Nephron (organoid): ENCODE measurements around the gene CTSG.

Experiments
- H3K27ac Mint-ChIP-seq, 3 experiments: 2 replicates each; pipeline ENCODE4 v1.8.0; 2020; ENCODE audit warnings: mixed read lengths in 3 of 3, mild to moderate bottlenecking in 2 of 3, moderate library complexity in 1 of 3
- H3K27me3 Mint-ChIP-seq: 2 replicates; pipeline ENCODE4 v1.8.0; 2021; ENCODE audit warnings: low read depth, mild to moderate bottlenecking, moderate library complexity, mixed read lengths
- H3K36me3 Mint-ChIP-seq: 2 replicates; pipeline ENCODE4 v1.8.0; 2020; ENCODE audit warnings: low read depth, mixed read lengths
- H3K4me1 Mint-ChIP-seq: 2 replicates; pipeline ENCODE4 v1.8.0; 2020; ENCODE audit warnings: mixed read lengths
- H3K4me3 Mint-ChIP-seq, 3 experiments: 2 replicates each; pipeline ENCODE4 v1.8.0; 2020; ENCODE audit warnings: mild to moderate bottlenecking in 3 of 3, mixed read lengths in 3 of 3, moderate library complexity in 2 of 3
- H3K9me3 Mint-ChIP-seq: 2 replicates; pipeline ENCODE4 v1.8.0; 2020; ENCODE audit warnings: mixed read lengths
- TF ChIP-seq, protein P1 (sequence below), 3 experiments: fragments of 200-600 bp; sonication (generic); IDR thresholded peaks; one replicate each; pipeline ENCODE4 v1.5.0; 2021; ENCODE audit warnings: antibody characterized with exemption in 3 of 3; ENCODE audit not compliant: unreplicated experiment in 3 of 3

Gene CTSG

DNA sequence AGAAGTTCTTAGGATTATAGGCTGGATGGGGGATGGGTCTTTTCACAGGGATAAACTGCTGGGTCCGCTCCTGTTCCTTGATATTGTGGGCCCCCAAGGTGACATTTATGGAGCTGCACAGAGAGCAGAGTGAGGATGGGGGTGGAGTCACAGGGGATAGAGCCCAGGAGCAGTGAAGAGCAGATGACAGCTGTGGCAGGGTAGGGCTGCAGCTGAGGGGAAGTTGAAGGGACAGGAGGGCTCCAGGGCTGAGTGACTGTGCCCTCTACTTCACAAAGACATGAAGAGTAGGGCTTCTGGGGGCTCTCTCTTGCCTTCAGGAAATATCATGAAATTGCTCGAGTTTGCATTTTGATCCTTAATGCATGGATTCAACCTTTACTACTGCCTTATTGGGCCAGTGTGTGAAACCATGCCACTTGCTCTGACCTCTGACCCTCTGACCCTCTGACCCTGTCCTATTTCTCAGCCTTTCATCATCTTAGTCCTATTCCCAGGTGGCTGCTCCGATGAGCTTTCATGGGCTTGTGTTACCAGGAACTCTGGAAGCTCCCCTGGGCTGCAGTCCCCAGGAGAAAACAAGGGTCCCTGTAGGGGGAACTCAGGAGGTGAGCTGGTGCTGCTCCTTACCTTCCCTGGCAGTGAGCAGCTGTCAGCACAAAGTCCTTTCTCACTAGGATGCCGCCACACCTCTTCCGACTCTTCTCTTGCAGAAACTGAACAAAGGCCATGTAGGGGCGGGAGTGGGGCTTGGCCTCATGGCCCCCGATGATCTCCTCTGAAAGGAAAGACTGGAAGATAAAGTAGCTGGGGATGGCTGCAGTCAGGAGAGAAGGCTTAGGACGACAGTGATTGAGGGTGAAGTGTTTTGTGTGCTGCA lies 31.8 kb upstream of the CTSG start:
- peaks cover 7% of the 10 kb centered on the region for H3K27me3 Mint-ChIP-seq
- no peaks in the 10 kb centered on the region for H3K4me1 Mint-ChIP-seq
- no peak overlapping the region for H3K4me3 Mint-ChIP-seq
- H3K27ac Mint-ChIP-seq = no peak overlapping the region
- no peaks in the 10 kb centered on the region for H3K9me3 Mint-ChIP-seq
- TF ChIP-seq, protein P1, sequence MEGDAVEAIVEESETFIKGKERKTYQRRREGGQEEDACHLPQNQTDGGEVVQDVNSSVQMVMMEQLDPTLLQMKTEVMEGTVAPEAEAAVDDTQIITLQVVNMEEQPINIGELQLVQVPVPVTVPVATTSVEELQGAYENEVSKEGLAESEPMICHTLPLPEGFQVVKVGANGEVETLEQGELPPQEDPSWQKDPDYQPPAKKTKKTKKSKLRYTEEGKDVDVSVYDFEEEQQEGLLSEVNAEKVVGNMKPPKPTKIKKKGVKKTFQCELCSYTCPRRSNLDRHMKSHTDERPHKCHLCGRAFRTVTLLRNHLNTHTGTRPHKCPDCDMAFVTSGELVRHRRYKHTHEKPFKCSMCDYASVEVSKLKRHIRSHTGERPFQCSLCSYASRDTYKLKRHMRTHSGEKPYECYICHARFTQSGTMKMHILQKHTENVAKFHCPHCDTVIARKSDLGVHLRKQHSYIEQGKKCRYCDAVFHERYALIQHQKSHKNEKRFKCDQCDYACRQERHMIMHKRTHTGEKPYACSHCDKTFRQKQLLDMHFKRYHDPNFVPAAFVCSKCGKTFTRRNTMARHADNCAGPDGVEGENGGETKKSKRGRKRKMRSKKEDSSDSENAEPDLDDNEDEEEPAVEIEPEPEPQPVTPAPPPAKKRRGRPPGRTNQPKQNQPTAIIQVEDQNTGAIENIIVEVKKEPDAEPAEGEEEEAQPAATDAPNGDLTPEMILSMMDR (IDR thresholded peaks at IDR 0.05; ENCODE audit: unreplicated experiment in 3 of 3) = no peak
- no peaks in the 10 kb centered on the region for H3K36me3 Mint-ChIP-seq

DNA sequence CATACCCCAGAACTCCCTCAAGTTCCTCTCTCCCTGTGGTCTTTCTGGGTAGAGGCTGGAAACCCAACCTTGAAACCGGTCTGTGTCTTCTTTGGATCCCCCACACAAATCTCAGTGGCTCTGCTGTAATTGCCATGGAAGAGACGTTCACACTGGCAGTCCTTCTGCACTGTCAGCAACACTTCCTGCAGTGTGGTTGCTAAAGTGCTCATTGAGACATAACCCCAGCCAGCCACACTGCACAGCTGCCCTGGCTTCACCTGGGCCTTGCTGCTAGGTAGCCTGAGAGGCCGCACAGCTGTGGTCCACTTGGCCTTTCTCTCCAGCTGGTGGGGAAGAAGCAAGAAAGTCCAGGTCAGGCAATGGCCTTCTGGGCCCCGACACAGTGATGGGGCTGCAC lies 31.0 kb upstream of the CTSG start:
- Mint-ChIP-seq H3K36me3 (no peaks in the 10 kb centered on the region), H3K27me3 (no peaks in the 10 kb centered on the region), H3K4me3 (no peak overlapping the region), H3K4me1 (no peaks in the 10 kb centered on the region), H3K27ac (no peak overlapping the region), H3K9me3 (no peaks in the 10 kb centered on the region)
- TF ChIP-seq, protein P1 (IDR thresholded peaks at IDR 0.05; ENCODE audit: unreplicated experiment in 3 of 3) = no peak

DNA sequence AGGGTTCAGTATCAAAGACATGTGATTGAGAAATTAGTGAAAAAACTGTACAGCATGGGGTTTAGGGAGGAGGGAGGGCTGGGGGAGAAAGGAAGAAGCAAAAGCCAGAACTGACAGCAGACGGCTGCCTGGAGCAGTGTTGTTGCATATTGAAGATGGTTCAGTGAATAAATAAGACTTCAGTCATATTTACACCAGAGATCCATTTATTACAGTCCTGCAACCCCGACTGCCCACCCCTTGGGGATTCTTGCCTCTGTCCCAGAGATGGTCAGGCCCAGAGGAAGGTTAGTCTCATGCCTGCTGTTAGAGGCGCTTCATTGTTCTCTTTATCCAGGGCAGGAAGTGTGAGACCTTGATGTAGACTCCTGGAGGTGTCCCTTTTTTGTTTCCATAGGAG lies 30.2 kb upstream of the CTSG start:
- H3K4me3 Mint-ChIP-seq = no peak overlapping the region
- no peaks in the 10 kb centered on the region for H3K36me3 Mint-ChIP-seq
- TF ChIP-seq, protein P1 (IDR thresholded peaks at IDR 0.05; ENCODE audit: unreplicated experiment in 3 of 3) = no peak
- H3K27ac Mint-ChIP-seq = no peak overlapping the region
- H3K9me3 Mint-ChIP-seq = no peaks in the 10 kb centered on the region
- H3K4me1 Mint-ChIP-seq = no peaks in the 10 kb centered on the region
- H3K27me3 Mint-ChIP-seq = no peaks in the 10 kb centered on the region

DNA sequence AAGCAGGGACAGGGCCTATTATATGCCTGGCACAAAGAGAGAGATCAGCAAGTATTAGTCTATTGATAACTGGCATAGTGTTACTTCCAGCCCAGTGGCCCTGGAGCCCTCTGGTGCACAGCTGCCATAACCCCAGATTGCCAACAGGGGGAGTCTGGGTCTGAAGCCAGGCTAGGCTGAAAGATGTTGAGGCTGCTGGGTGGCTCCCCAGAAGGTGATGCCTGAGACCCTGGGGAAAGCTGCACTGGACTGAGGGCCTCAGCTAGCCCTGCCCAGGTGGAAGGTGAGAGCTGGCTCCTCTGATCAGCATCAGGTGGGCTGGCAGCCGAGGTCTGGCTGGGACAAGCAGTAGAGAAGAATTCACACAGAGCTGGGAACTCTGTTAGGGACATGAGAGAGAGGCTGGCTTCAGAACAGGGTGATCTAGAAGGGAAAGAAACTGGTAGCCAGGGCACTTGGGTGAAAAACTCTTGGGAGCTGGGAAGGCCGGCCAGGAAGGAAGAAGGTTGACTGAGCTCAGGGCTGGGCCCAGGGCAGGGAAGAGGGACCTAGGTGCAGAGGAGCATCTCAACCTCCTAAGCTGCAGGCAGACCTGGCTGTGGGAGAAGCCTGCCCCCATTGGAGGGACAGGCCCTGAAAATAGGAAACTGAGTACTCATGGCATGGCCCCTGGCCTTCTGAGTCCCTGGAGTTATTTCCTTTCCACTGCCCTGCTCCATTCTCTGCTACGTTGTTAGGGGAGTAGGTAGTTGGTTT lies 29.6 kb upstream of the CTSG start:
- H3K4me3 Mint-ChIP-seq = no peak overlapping the region
- no peaks in the 10 kb centered on the region for H3K4me1 Mint-ChIP-seq
- no peak overlapping the region for H3K27ac Mint-ChIP-seq
- no peaks in the 10 kb centered on the region for H3K9me3 Mint-ChIP-seq
- H3K36me3 Mint-ChIP-seq = no peaks in the 10 kb centered on the region
- TF ChIP-seq, protein P1 (IDR thresholded peaks at IDR 0.05; ENCODE audit: unreplicated experiment in 3 of 3) = peak; percentile 33 to 53 (median 46)
- no peaks in the 10 kb centered on the region for H3K27me3 Mint-ChIP-seq

DNA sequence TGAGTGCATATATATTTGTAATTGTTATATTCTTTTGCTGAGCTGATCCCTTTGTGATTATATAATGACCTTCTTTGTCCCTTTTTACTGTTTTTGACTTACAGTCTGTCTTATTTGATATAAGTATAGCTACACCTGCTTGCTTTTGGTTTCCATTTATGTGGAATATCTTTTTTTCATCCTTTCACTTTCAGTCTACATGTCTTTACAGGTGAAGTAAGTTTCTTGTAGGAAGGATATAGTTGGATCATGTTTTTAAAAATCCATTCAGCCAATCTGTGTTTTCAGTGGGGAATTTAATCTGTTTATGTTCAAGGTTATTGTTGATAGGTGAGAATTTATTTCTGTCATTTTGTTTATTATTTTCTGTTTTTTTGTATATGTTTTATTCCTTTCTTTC lies 21.4 kb upstream of the CTSG start:
- TF ChIP-seq, protein P1 (IDR thresholded peaks at IDR 0.05; ENCODE audit: unreplicated experiment in 3 of 3) = no peak
- H3K4me1 Mint-ChIP-seq = no peaks in the 10 kb centered on the region

More for the DNA sequence above, 21.4 kb upstream of the CTSG start:
- Mint-ChIP-seq H3K27me3 (no peaks in the 10 kb centered on the region), H3K36me3 (no peaks in the 10 kb centered on the region), H3K4me3 (no peak overlapping the region), H3K9me3 (peaks cover 37% of the 10 kb centered on the region), H3K27ac (no peak overlapping the region)
